ENCODE results near the gene HEBP1. TPM values are rescaled to one million over a fixed set of nuclear protein-coding genes. Genes with fewer than 3 reads are reported as not detected.

Gene HEBP1
- total RNA-seq, 1 experiment from 2014 or later: 22.2 TPM

DNA sequence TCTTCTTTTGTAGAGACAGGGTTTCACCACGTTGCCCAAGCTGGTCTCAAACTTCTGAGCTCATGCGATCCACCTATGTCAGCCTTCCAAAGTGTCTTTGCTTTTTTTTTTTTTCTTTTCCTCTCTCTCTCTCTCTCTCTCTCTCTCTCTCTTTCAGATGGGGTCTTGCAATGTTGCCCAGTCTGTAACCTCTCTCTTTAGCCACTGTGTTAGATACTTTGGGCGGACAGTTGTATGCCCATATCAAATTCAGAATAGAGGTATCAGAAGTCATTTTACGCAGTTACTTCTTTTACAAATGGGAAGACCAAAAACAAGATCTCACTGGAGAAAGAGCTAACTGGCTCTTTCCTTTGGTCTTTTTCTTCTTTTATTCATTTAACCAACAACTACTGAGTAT lies 6.7 kb downstream of the HEBP1 start:
- no peak overlapping the region for H2BK5ac ChIP-seq (ENCODE audit: insufficient read length, low read length)
- no peak overlapping the region for H3K9ac ChIP-seq (ENCODE audit: extremely low read depth, insufficient read length, low read length)
- no peak overlapping the region for H3T11ph ChIP-seq (ENCODE audit: low read length)
- no peak overlapping the region for H3K4me2 ChIP-seq (ENCODE audit: insufficient read depth, insufficient read length, low read length)
- no peak overlapping the region for H3K27ac ChIP-seq (ENCODE audit: insufficient read length, low read depth, low read length)
- H2BK12ac ChIP-seq (ENCODE audit: insufficient read length, low read depth, low read length): no peak overlapping the region
- Mint-ChIP-seq H3K27ac (no peak overlapping the region), H3K9me3 (no peaks in the 10 kb centered on the region), H3K4me1 (peaks cover 41% of the 10 kb centered on the region in 2 experiments), H3K27me3 (ENCODE audit: low read depth) (no peaks in the 10 kb centered on the region), H3K36me3 (ENCODE audit: insufficient read depth in 1 of 3, low read depth in 3 of 3) (peaks cover 7 to 13% (median 9%) of the 10 kb centered on the region in 3 experiments; a peak in 5 of 7 replicates), H3K4me3 (no peak overlapping the region)
- H3K23ac ChIP-seq (ENCODE audit: insufficient read length, low read depth, low read length): no peak overlapping the region
- H4K5ac ChIP-seq (ENCODE audit: insufficient read length, low read depth, low read length): no peak overlapping the region
- no peak overlapping the region for H2AK5ac ChIP-seq (ENCODE audit: insufficient read length, low read length)
- no peak overlapping the region for H2AFZ ChIP-seq (ENCODE audit: low read length)
- H3K79me2 ChIP-seq (ENCODE audit: insufficient read depth, low read length): no peaks in the 10 kb centered on the region; the same call in 1 of the 2 replicates
- H3K79me1 ChIP-seq (ENCODE audit: insufficient read depth, low read depth, low read length, poor library complexity, severe bottlenecking): no peaks in the 10 kb centered on the region
- H3K18ac ChIP-seq (ENCODE audit: insufficient read length, low read depth, low read length): no peak overlapping the region
- TF ChIP-seq, protein P1, sequence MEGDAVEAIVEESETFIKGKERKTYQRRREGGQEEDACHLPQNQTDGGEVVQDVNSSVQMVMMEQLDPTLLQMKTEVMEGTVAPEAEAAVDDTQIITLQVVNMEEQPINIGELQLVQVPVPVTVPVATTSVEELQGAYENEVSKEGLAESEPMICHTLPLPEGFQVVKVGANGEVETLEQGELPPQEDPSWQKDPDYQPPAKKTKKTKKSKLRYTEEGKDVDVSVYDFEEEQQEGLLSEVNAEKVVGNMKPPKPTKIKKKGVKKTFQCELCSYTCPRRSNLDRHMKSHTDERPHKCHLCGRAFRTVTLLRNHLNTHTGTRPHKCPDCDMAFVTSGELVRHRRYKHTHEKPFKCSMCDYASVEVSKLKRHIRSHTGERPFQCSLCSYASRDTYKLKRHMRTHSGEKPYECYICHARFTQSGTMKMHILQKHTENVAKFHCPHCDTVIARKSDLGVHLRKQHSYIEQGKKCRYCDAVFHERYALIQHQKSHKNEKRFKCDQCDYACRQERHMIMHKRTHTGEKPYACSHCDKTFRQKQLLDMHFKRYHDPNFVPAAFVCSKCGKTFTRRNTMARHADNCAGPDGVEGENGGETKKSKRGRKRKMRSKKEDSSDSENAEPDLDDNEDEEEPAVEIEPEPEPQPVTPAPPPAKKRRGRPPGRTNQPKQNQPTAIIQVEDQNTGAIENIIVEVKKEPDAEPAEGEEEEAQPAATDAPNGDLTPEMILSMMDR (conservative IDR thresholded peaks at IDR 0.05): no peak
- no peak overlapping the region for H2BK20ac ChIP-seq (ENCODE audit: low read depth, low read length, poor library complexity, severe bottlenecking)
- no peak overlapping the region for H2BK15ac ChIP-seq (ENCODE audit: low read depth, low read length)
- no peak overlapping the region for H3K4ac ChIP-seq (ENCODE audit: low read depth, low read length)
- no peaks in the 10 kb centered on the region for H3K27me3 ChIP-seq (ENCODE audit: insufficient read depth, low read length)
- H3K9me3 ChIP-seq (ENCODE audit: control insufficient read depth, low read depth, low read length): no peaks in the 10 kb centered on the region
- no peaks in the 10 kb centered on the region for H3K23me2 ChIP-seq (ENCODE audit: insufficient read length, low read depth, low read length, poor library complexity, severe bottlenecking)
- DNase-seq: no peak
- no peak overlapping the region for H4K8ac ChIP-seq (replicated peaks; ENCODE audit: insufficient read length, low read depth, low read length)
- no peak overlapping the region for H2BK120ac ChIP-seq (ENCODE audit: low read depth, low read length, poor library complexity, severe bottlenecking)
- no CpG with 5 or more reads among the region's 4 CpGs for WGBS (ENCODE audit: extremely low coverage, insufficient read length, low lambda C conversion rate)
- peaks cover 7% of the 10 kb centered on the region; the same call in 1 of the 2 replicates for H3K4me1 ChIP-seq (ENCODE audit: insufficient read depth, low read length)
- no peaks in the 10 kb centered on the region for H4K20me1 ChIP-seq (ENCODE audit: control insufficient read depth, insufficient read depth, insufficient read length)
- no peak overlapping the region for H3K56ac ChIP-seq (ENCODE audit: insufficient read length, low read depth, low read length)
- no peak overlapping the region for H3K14ac ChIP-seq (ENCODE audit: insufficient read depth, low read length)
- no peak overlapping the region for H4K91ac ChIP-seq (ENCODE audit: insufficient read length, low read depth, low read length)

Data from H9 (cell line).